OCI-LY1 (cell line): ENCODE data around the gene HMOX1.

Experiments
- H2AFZ ChIP-seq: fragments of 200-600 bp; sonication (generic), shearing (Covaris generic); 2 replicates; pipeline ENCODE4 v1.6.0; 2014; ENCODE audit warnings: antibody characterized with exemption, mild to moderate bottlenecking, low read length
- H3F3A ChIP-seq: fragments of 200-600 bp; sonication (generic), shearing (Covaris generic); 2 replicates; pipeline ENCODE4 v1.6.0; 2014; ENCODE audit warnings: mild to moderate bottlenecking, antibody characterized with exemption, low read length, moderate library complexity; ENCODE audit not compliant: insufficient read depth
- H3K27ac ChIP-seq: fragments of 200-600 bp; sonication (generic); 2 replicates; pipeline ENCODE4 v1.5.1; 2014; ENCODE audit warnings: low read length, mixed run types, mild to moderate bottlenecking, low read depth; ENCODE audit not compliant: poor library complexity, severe bottlenecking
- H3K27me3 ChIP-seq: fragments of 200-600 bp; sonication (generic); 2 replicates; pipeline ENCODE4 v1.6.0; 2014; ENCODE audit warnings: antibody characterized with exemption, mild to moderate bottlenecking, low read length, moderate library complexity; ENCODE audit not compliant: insufficient read depth
- H3K36me3 ChIP-seq: fragments of 200-600 bp; sonication (generic); 2 replicates; pipeline ENCODE4 v1.6.1; 2014; ENCODE audit warnings: mild to moderate bottlenecking, antibody characterized with exemption, low read length, moderate library complexity, mixed read lengths; ENCODE audit not compliant: insufficient read depth
- H3K4me1 ChIP-seq: fragments of 200-600 bp; sonication (generic); 2 replicates; pipeline ENCODE4 v1.5.1; 2014; ENCODE audit warnings: mild to moderate bottlenecking, low read length, moderate library complexity; ENCODE audit not compliant: insufficient read depth, severe bottlenecking
- H3K4me2 ChIP-seq: fragments of 200-600 bp; sonication (generic), shearing (Covaris generic); 2 replicates; pipeline ENCODE4 v1.6.1; 2014; ENCODE audit warnings: low read length
- H3K4me3 ChIP-seq: fragments of 200-600 bp; sonication (generic); 2 replicates; pipeline ENCODE4 v1.5.1; 2014; ENCODE audit warnings: low read length, low read depth, mild to moderate bottlenecking, mixed read lengths; ENCODE audit not compliant: poor library complexity, severe bottlenecking
- H3K79me2 ChIP-seq: fragments of 200-600 bp; shearing (Covaris generic); 2 replicates; pipeline ENCODE4 v1.6.1; 2016; ENCODE audit warnings: mixed run types, low read length, mixed read lengths; ENCODE audit not compliant: insufficient read depth
- H3K9ac ChIP-seq: fragments of 200-600 bp; sonication (generic), shearing (Covaris generic); 2 replicates; pipeline ENCODE4 v1.6.1; 2014; ENCODE audit warnings: mild to moderate bottlenecking, low read length, mixed read lengths
- H3K9me2 ChIP-seq: fragments of 200-600 bp; sonication (generic), shearing (Covaris generic); 2 replicates; pipeline ENCODE4 v1.6.1; 2014; ENCODE audit warnings: low read depth, mild to moderate bottlenecking, low read length, mixed read lengths
- H3K9me3 ChIP-seq: fragments of 200-600 bp; shearing (Covaris generic); 2 replicates; pipeline ENCODE4 v1.6.1; 2014; ENCODE audit warnings: low read length, mixed read lengths
- H4K20me1 ChIP-seq: fragments of 200-600 bp; sonication (generic), shearing (Covaris generic); 2 replicates; pipeline ENCODE4 v1.6.0; 2016; ENCODE audit warnings: mild to moderate bottlenecking, low read length; ENCODE audit not compliant: insufficient read depth
- CTCF ChIP-seq: fragments of 200-600 bp; sonication (generic), shearing (Covaris generic); IDR thresholded peaks from 2 replicates; pipeline ENCODE4 v1.5.1; 2017; ENCODE audit warnings: mild to moderate bottlenecking, antibody characterized with exemption, low read length, moderate library complexity, mixed read lengths
- EZH2 ChIP-seq: fragments of 200-600 bp; sonication (generic), shearing (Covaris generic); IDR thresholded peaks from 2 replicates; pipeline ENCODE4 v1.8.0; 2017; ENCODE audit warnings: borderline replicate concordance, mixed run types, mild to moderate bottlenecking, antibody characterized with exemption, low read length, moderate library complexity, mixed read lengths

The HMOX1 gene

GRCh38 chr22:35350539-35351503 lies 30.1 kb upstream of the HMOX1 start:
- Histone ChIP-seq H3K4me2 (peak overlapping the region; percentile 76), H2AFZ (no peak overlapping the region), H4K20me1 (no peaks in the 10 kb centered on the region), H3F3A (no peaks in the 10 kb centered on the region), H3K79me2 (no peaks in the 10 kb centered on the region), H3K9ac (peak overlapping the region; percentile 79), H3K27ac (peak overlapping the region; percentile 98), H3K36me3 (no peaks in the 10 kb centered on the region), H3K4me1 (peaks cover 70% of the 10 kb centered on the region), H3K9me3 (no peaks in the 10 kb centered on the region), H3K4me3 (peak overlapping the region; percentile 61), H3K27me3 (no peaks in the 10 kb centered on the region), H3K9me2 (no peaks in the 10 kb centered on the region)
- TF ChIP-seq EZH2 (no peak), CTCF (peak; percentile 66)

DNA sequence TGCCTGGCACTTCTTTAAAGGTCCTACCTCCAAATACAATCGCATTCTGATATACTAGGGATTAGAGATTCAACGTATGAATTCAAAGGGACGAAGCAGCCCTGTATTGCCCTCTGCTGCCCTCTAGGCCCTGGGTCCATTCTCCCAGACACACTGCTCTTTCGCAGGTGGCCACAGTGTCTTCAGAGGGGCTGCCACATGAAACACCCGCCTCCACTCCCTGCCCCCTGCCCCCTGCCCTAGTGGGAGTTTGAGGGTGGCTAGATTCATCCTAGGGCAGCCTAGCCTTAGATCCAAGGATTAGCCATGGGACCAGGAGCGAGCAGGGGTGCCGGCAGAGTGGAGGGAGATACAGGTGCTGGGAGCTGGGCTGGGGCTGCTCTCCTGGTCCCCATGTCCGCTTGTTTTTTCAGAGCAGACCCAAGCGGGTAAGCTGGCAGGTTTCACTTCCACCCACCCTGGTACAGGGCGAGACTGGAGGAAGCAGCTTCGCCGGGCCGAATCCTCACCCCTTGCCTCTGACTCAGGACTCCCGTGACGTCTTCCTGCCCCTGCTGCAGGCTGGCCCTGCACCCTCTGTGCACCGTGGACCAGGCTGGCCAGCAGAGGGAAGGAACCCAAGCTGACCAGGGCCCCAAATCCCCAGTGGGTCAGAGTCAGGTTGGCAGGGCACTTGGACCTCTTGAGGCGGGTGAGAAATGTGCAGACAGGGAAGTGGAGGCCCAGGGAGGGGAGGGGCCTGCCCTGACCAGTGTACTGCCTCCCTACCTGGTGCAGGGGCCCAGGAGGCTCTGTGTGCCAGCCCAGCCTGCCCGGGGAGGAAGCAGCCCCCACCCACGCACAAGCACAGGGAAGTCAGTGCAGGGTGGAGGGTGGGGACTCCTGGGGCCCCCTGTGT lies 28.4 kb upstream of the HMOX1 start:
- peak overlapping the region; percentile 98 for H3K27ac ChIP-seq
- peak overlapping the region; percentile 79; the same call in 1 of the 2 replicates for H3K9ac ChIP-seq
- H3K4me3 ChIP-seq: peak overlapping the region; percentile 35
- H3K79me2 ChIP-seq: no peaks in the 10 kb centered on the region
- H3K4me2 ChIP-seq: peak overlapping the region; percentile 76
- no peaks in the 10 kb centered on the region for H3K9me2 ChIP-seq
- no peaks in the 10 kb centered on the region for H3K9me3 ChIP-seq
- TF ChIP-seq CTCF (peak; percentile 56), EZH2 (no peak)
- peaks cover 66% of the 10 kb centered on the region for H3K4me1 ChIP-seq
- H3K27me3 ChIP-seq: no peaks in the 10 kb centered on the region
- H4K20me1 ChIP-seq: no peaks in the 10 kb centered on the region
- H3K36me3 ChIP-seq: no peaks in the 10 kb centered on the region
- no peak overlapping the region for H2AFZ ChIP-seq
- no peaks in the 10 kb centered on the region for H3F3A ChIP-seq

GRCh38 chr22:35353318-35353717 lies 27.6 kb upstream of the HMOX1 start:
- H3F3A ChIP-seq: no peaks in the 10 kb centered on the region
- H3K27me3 ChIP-seq: no peaks in the 10 kb centered on the region
- H2AFZ ChIP-seq: no peak overlapping the region
- no peaks in the 10 kb centered on the region for H4K20me1 ChIP-seq
- H3K4me3 ChIP-seq: peak overlapping the region; percentile 35
- no peaks in the 10 kb centered on the region for H3K79me2 ChIP-seq
- H3K4me2 ChIP-seq: peak overlapping the region; percentile 76
- peaks cover 58% of the 10 kb centered on the region for H3K4me1 ChIP-seq
- no peaks in the 10 kb centered on the region for H3K36me3 ChIP-seq
- H3K27ac ChIP-seq: peak overlapping the region; percentile 98
- TF ChIP-seq CTCF (no peak), EZH2 (no peak)
- no peaks in the 10 kb centered on the region for H3K9me3 ChIP-seq
- no peaks in the 10 kb centered on the region for H3K9me2 ChIP-seq
- peak overlapping the region; percentile 79; the same call in 1 of the 2 replicates for H3K9ac ChIP-seq
